H9 (cell line): ENCODE data around the gene TMED3. TPM values are rescaled to one million over a fixed set of nuclear protein-coding genes. Genes with fewer than 3 reads are reported as not detected.

Experiments
- DNase-seq: peaks from one replicate; pipeline ENCODE4 v3.0.0-alpha.2; 2017
- H2AFZ ChIP-seq: one replicate; pipeline ENCODE4 v1.6.1; 2013; ENCODE audit warnings: mild to moderate bottlenecking, low read length, control low read depth, moderate library complexity
- H2AK5ac ChIP-seq: 2 replicates; pipeline ENCODE4 v1.6.1; 2013; ENCODE audit warnings: low read length, control low read depth, mixed read lengths; ENCODE audit not compliant: insufficient read length
- H2BK120ac ChIP-seq: one replicate; pipeline ENCODE4 v1.6.1; 2013; ENCODE audit warnings: low read depth, mild to moderate bottlenecking, low read length, control low read depth, inconsistent platforms; ENCODE audit not compliant: poor library complexity, severe bottlenecking
- H2BK12ac ChIP-seq: 2 replicates; pipeline ENCODE4 v1.6.1; 2013; ENCODE audit warnings: low read length, control low read depth, mixed read lengths, low read depth; ENCODE audit not compliant: insufficient read length
- H2BK15ac ChIP-seq: 2 replicates; pipeline ENCODE4 v1.6.1; 2013; ENCODE audit warnings: low read depth, low read length, control low read depth
- H2BK20ac ChIP-seq: one replicate; pipeline ENCODE4 v1.6.1; 2013; ENCODE audit warnings: low read depth, mild to moderate bottlenecking, low read length, control low read depth, inconsistent platforms; ENCODE audit not compliant: poor library complexity, severe bottlenecking
- H2BK5ac ChIP-seq: 2 replicates; pipeline ENCODE4 v1.6.1; 2013; ENCODE audit warnings: low read length, control low read depth, mixed read lengths; ENCODE audit not compliant: insufficient read length
- H3K14ac ChIP-seq: 2 replicates; pipeline ENCODE4 v1.6.1; 2013; ENCODE audit warnings: low read length, control low read depth; ENCODE audit not compliant: insufficient read depth
- H3K18ac ChIP-seq: 2 replicates; pipeline ENCODE4 v1.6.1; 2013; ENCODE audit warnings: low read depth, mild to moderate bottlenecking, mixed read lengths, low read length, control low read depth; ENCODE audit not compliant: insufficient read length
- H3K23ac ChIP-seq: 2 replicates; pipeline ENCODE4 v1.6.1; 2013; ENCODE audit warnings: low read length, control low read depth, mixed read lengths, low read depth; ENCODE audit not compliant: insufficient read length
- H3K23me2 ChIP-seq: 2 replicates; pipeline ENCODE4 v1.6.1; 2013; ENCODE audit warnings: low read depth, mild to moderate bottlenecking, mixed read lengths, low read length, control low read depth; ENCODE audit not compliant: insufficient read length, poor library complexity, severe bottlenecking
- H3K27ac ChIP-seq: 2 replicates; pipeline ENCODE4 v1.5.1; 2013; ENCODE audit warnings: low read length, control low read depth, mixed read lengths, low read depth; ENCODE audit not compliant: insufficient read length
- H3K27me3 ChIP-seq: 2 replicates; pipeline ENCODE4 v1.6.1; 2013; ENCODE audit warnings: low read length, control low read depth, inconsistent platforms; ENCODE audit not compliant: insufficient read depth
- H3K4ac ChIP-seq: 2 replicates; pipeline ENCODE4 v1.6.1; 2013; ENCODE audit warnings: low read depth, mild to moderate bottlenecking, control low read depth, inconsistent platforms, low read length, moderate library complexity
- H3K4me1 ChIP-seq: 2 replicates; pipeline ENCODE4 v1.6.1; 2013; ENCODE audit warnings: low read length, control low read depth, inconsistent platforms; ENCODE audit not compliant: insufficient read depth
- H3K4me2 ChIP-seq: 2 replicates; pipeline ENCODE4 v1.6.1; 2013; ENCODE audit warnings: low read length, control low read depth, mixed read lengths; ENCODE audit not compliant: insufficient read length, insufficient read depth
- H3K56ac ChIP-seq: 2 replicates; pipeline ENCODE4 v1.6.1; 2013; ENCODE audit warnings: low read depth, mild to moderate bottlenecking, mixed read lengths, low read length, control low read depth; ENCODE audit not compliant: insufficient read length
- H3K79me1 ChIP-seq: 2 replicates; pipeline ENCODE4 v1.6.1; 2013; ENCODE audit warnings: low read depth, mild to moderate bottlenecking, moderate library complexity, low read length, control low read depth, inconsistent platforms; ENCODE audit not compliant: insufficient read depth, poor library complexity, severe bottlenecking
- H3K79me2 ChIP-seq: 2 replicates; pipeline ENCODE4 v1.6.1; 2013; ENCODE audit warnings: low read length, control low read depth, inconsistent platforms; ENCODE audit not compliant: insufficient read depth
- H3K9ac ChIP-seq: 2 replicates; pipeline ENCODE4 v1.6.1; 2013; ENCODE audit warnings: low read length, control low read depth, mixed read lengths; ENCODE audit not compliant: insufficient read length; ENCODE audit errors: extremely low read depth
- H3K9me3 ChIP-seq: one replicate; pipeline ENCODE4 v1.6.1; 2013; ENCODE audit warnings: low read depth, low read length, inconsistent platforms; ENCODE audit not compliant: control insufficient read depth
- H3T11ph ChIP-seq: one replicate; pipeline ENCODE4 v1.6.1; 2013; ENCODE audit warnings: mild to moderate bottlenecking, low read length, control low read depth, inconsistent platforms
- H4K20me1 ChIP-seq: one replicate; pipeline ENCODE4 v1.6.1; 2013; ENCODE audit not compliant: control insufficient read depth, insufficient read length, insufficient read depth
- H4K5ac ChIP-seq: 2 replicates; pipeline ENCODE4 v1.6.1; 2013; ENCODE audit warnings: low read depth, mild to moderate bottlenecking, mixed read lengths, low read length, control low read depth; ENCODE audit not compliant: insufficient read length
- H4K8ac ChIP-seq: replicated peaks from 2 replicates; pipeline ENCODE4 v1.6.1; 2013; ENCODE audit warnings: low read length, control low read depth, mixed read lengths, low read depth; ENCODE audit not compliant: insufficient read length
- H4K91ac ChIP-seq: 2 replicates; pipeline ENCODE4 v1.6.1; 2013; ENCODE audit warnings: low read depth, mild to moderate bottlenecking, moderate library complexity, mixed read lengths, low read length, control low read depth; ENCODE audit not compliant: insufficient read length
- H3K27ac Mint-ChIP-seq, 3 experiments: 2 replicates in 2 of 3; 3 replicates in 1 of 3; pipeline ENCODE4 v1.8.0; 2020 to 2021; ENCODE audit warnings: mixed read lengths in 3 of 3, mild to moderate bottlenecking in 1 of 3, moderate library complexity in 1 of 3
- H3K27me3 Mint-ChIP-seq: 2 replicates; pipeline ENCODE4 v1.8.0; 2021; ENCODE audit warnings: low read depth, mild to moderate bottlenecking, moderate library complexity, mixed read lengths
- H3K36me3 Mint-ChIP-seq, 3 experiments: 2 replicates in 2 of 3; 3 replicates in 1 of 3; pipeline ENCODE4 v1.8.0; 2020 to 2021; ENCODE audit warnings: low read depth in 3 of 3, mixed read lengths in 3 of 3; ENCODE audit not compliant: insufficient read depth in 1 of 3
- H3K4me1 Mint-ChIP-seq, 2 experiments: 2 replicates each; pipeline ENCODE4 v1.8.0; 2020; ENCODE audit warnings: mixed read lengths in 2 of 2
- H3K4me3 Mint-ChIP-seq, 2 experiments: 2 replicates in 1 of 2; 3 replicates in 1 of 2; pipeline ENCODE4 v1.8.0; 2020 to 2021; ENCODE audit warnings: mild to moderate bottlenecking in 2 of 2, mixed read lengths in 2 of 2, moderate library complexity in 1 of 2
- H3K9me3 Mint-ChIP-seq, 2 experiments: 2 replicates in 1 of 2; 3 replicates in 1 of 2; pipeline ENCODE4 v1.8.0; 2020; ENCODE audit warnings: mild to moderate bottlenecking in 2 of 2, mixed read lengths in 2 of 2, moderate library complexity in 1 of 2
- WGBS: extraction: QIAGEN DNeasy Blood & Tissue Kit; methylation state at CpG from one replicate; pipeline ENCODE4 v1.1.7; 2013; ENCODE audit warnings: missing lambda C conversion rate, low lambda C conversion rate, mixed read lengths; ENCODE audit not compliant: insufficient read length; ENCODE audit errors: extremely low coverage; 5-methylcytosine and 5-hydroxymethylcytosine counted together
- total RNA-seq: library from RNA; stranded (reverse); gene quantifications from 2 replicates; pipeline ENCODE4 v1.2.1, GENCODE V29; 2021
- TF ChIP-seq, protein P1 (sequence below): fragments of 200-600 bp; sonication (generic); conservative IDR thresholded peaks from 3 replicates; pipeline ENCODE4 v1.8.0; 2021; ENCODE audit warnings: antibody characterized with exemption, mild to moderate bottlenecking

The TMED3 gene
- total RNA-seq, 1 experiment from 2014 or later = 46.4 TPM

DNA sequence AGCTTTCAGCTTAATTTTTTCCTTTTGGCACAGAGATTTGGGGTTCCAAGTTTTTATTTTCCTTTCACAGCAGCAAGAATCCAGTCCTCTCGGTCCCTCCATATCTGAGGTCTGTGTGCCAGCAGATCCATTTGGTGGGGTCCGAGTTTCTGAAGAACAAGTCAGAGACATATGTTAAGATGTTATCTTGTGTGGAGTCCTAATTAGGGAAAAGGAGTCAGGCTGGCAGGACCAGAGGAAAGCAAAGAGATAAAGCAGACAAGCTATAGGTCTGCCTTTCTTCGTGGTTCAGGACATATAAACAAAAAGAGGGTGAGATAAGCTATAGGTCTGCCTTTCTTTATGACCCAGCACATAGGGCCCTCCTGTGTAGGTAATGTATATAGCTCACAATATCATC lies 54.9 kb downstream of the TMED3 start:
- H3K4me1 Mint-ChIP-seq = peaks cover 21 to 22% of the 10 kb centered on the region in 2 experiments
- no CpG with 5 or more reads among the region's 3 CpGs for WGBS

More for the DNA sequence above, 54.9 kb downstream of the TMED3 start:
- Histone ChIP-seq H3K79me2 (no peaks in the 10 kb centered on the region), H2BK20ac (no peak overlapping the region), H2AK5ac (no peak overlapping the region), H4K20me1 (no peaks in the 10 kb centered on the region), H2BK12ac (no peak overlapping the region), H3K56ac (no peak overlapping the region), H3K23ac (no peak overlapping the region), H3K27ac (no peak overlapping the region), H2BK120ac (no peak overlapping the region), H4K91ac (no peak overlapping the region), H3K4me1 (no peaks in the 10 kb centered on the region), H3K9me3 (no peaks in the 10 kb centered on the region), H2AFZ (no peak overlapping the region), H2BK5ac (no peak overlapping the region), H3K14ac (no peak overlapping the region), H3K4me2 (no peak overlapping the region), H3K27me3 (no peaks in the 10 kb centered on the region), H4K5ac (no peak overlapping the region), H3K18ac (no peak overlapping the region), H3T11ph (no peak overlapping the region), H4K8ac (no peak overlapping the region), H3K79me1 (no peaks in the 10 kb centered on the region), H3K23me2 (no peaks in the 10 kb centered on the region), H3K4ac (no peak overlapping the region), H3K9ac (no peak overlapping the region), H2BK15ac (no peak overlapping the region)
- Mint-ChIP-seq H3K27ac (no peak overlapping the region), H3K4me3 (no peak overlapping the region), H3K9me3 (peaks cover 3 to 7% of the 10 kb centered on the region in 2 experiments; a peak in 2 of 5 replicates), H3K27me3 (no peaks in the 10 kb centered on the region), H3K36me3 (peaks cover 0 to 12% (median 5%) of the 10 kb centered on the region in 3 experiments; a peak in 4 of 7 replicates)
- TF ChIP-seq, protein P1, sequence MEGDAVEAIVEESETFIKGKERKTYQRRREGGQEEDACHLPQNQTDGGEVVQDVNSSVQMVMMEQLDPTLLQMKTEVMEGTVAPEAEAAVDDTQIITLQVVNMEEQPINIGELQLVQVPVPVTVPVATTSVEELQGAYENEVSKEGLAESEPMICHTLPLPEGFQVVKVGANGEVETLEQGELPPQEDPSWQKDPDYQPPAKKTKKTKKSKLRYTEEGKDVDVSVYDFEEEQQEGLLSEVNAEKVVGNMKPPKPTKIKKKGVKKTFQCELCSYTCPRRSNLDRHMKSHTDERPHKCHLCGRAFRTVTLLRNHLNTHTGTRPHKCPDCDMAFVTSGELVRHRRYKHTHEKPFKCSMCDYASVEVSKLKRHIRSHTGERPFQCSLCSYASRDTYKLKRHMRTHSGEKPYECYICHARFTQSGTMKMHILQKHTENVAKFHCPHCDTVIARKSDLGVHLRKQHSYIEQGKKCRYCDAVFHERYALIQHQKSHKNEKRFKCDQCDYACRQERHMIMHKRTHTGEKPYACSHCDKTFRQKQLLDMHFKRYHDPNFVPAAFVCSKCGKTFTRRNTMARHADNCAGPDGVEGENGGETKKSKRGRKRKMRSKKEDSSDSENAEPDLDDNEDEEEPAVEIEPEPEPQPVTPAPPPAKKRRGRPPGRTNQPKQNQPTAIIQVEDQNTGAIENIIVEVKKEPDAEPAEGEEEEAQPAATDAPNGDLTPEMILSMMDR = no peak
- no peak for DNase-seq
